Measurements from ENCODE around the gene KIF16B.

KIF16B gene

GRCh38 chr20:16394784-16395183, 178.5 kb downstream of the KIF16B start:
- no peak for DNase-seq (ENCODE audit: low read depth)

GRCh38 chr20:16393836-16394235, 179.4 kb downstream of the KIF16B start:
- DNase-seq (ENCODE audit: low read depth), result no peak

GRCh38 chr20:16393297-16393696, 180.0 kb downstream of the KIF16B start:
- DNase-seq (ENCODE audit: low read depth), result no peak

GRCh38 chr20:16392346-16392745, 180.9 kb downstream of the KIF16B start:
- DNase-seq (ENCODE audit: low read depth), result no peak

- no peak for DNase-seq (ENCODE audit: low read depth)
Measured at GRCh38 chr20:16390991-16391390, 182.3 kb downstream of the KIF16B start.

- no peak for DNase-seq (ENCODE audit: low read depth)
Measured at GRCh38 chr20:16388731-16389130, 184.5 kb downstream of the KIF16B start.

- DNase-seq (ENCODE audit: low read depth), result no peak
Measured at GRCh38 chr20:16387666-16388065, 185.6 kb downstream of the KIF16B start.

GRCh38 chr20:16385891-16386290, 187.4 kb downstream of the KIF16B start:
- DNase-seq (ENCODE audit: low read depth), result no peak

- no peak for DNase-seq (ENCODE audit: low read depth)
Measured at GRCh38 chr20:16385462-16385861, 187.8 kb downstream of the KIF16B start.

GRCh38 chr20:16381444-16381843, 191.8 kb downstream of the KIF16B start:
- no peak for DNase-seq (ENCODE audit: low read depth)

- DNase-seq (ENCODE audit: low read depth), result no peak
Measured at GRCh38 chr20:16378712-16379370, 194.4 kb downstream of the KIF16B start.

- DNase-seq (ENCODE audit: low read depth), result no peak
Measured at GRCh38 chr20:16378122-16378521, 195.1 kb downstream of the KIF16B start.

- no peak for DNase-seq (ENCODE audit: low read depth)
Measured at GRCh38 chr20:16369441-16369840, 203.8 kb downstream of the KIF16B start.

GRCh38 chr20:16368645-16369292, 204.5 kb downstream of the KIF16B start:
- no peak for DNase-seq (ENCODE audit: low read depth)

GRCh38 chr20:16367948-16368560, 205.2 kb downstream of the KIF16B start:
- no peak for DNase-seq (ENCODE audit: low read depth)

- DNase-seq (ENCODE audit: low read depth), result no peak
Measured at GRCh38 chr20:16366529-16366928, 206.7 kb downstream of the KIF16B start.

GRCh38 chr20:16364320-16364687, 208.9 kb downstream of the KIF16B start:
- no peak for DNase-seq (ENCODE audit: low read depth)

- no peak for DNase-seq (ENCODE audit: low read depth)
Measured at GRCh38 chr20:16363506-16364319, 209.5 kb downstream of the KIF16B start.

GRCh38 chr20:16362642-16363041, 210.6 kb downstream of the KIF16B start:
- DNase-seq (ENCODE audit: low read depth), result no peak

GRCh38 chr20:16360668-16361067, 212.6 kb downstream of the KIF16B start:
- no peak for DNase-seq (ENCODE audit: low read depth)

- DNase-seq (ENCODE audit: low read depth), result no peak
Measured at GRCh38 chr20:16353417-16353781, 219.8 kb downstream of the KIF16B start.

- no peak for DNase-seq (ENCODE audit: low read depth)
Measured at GRCh38 chr20:16352751-16353416, 220.4 kb downstream of the KIF16B start.
